Activated naive CD8-positive, alpha-beta T cell treated with anti-CD3 and anti-CD28 coated beads, Interleukin-2, amount 50 U/mL, for 16 hours (primary cell): Measurements from ENCODE around the gene ATP8B4.

Source experiments
- DNase-seq: peaks from one replicate; pipeline ENCODE4 v3.0.0-alpha.2; 2020; ENCODE audit warnings: low read depth, low spot score

The ATP8B4 gene

GRCh38 chr15:50061503-50061902, 57.5 kb downstream of the ATP8B4 start:
- no peak for DNase-seq

- DNase-seq: no peak
These were observed 59.1 kb downstream of the ATP8B4 start for GRCh38 chr15:50059883-50060282.

- no peak for DNase-seq
These were observed 59.7 kb downstream of the ATP8B4 start for GRCh38 chr15:50059203-50059772.

GRCh38 chr15:50057905-50058639, 61.0 kb downstream of the ATP8B4 start:
- no peak for DNase-seq

GRCh38 chr15:50057196-50057595, 61.8 kb downstream of the ATP8B4 start:
- DNase-seq: no peak

- no peak for DNase-seq
These were observed 63.3 kb downstream of the ATP8B4 start for GRCh38 chr15:50055750-50056157.

GRCh38 chr15:50055332-50055731, 63.7 kb downstream of the ATP8B4 start:
- no peak for DNase-seq

- no peak for DNase-seq
These were observed 65.8 kb downstream of the ATP8B4 start for GRCh38 chr15:50053055-50053856.

GRCh38 chr15:50051811-50052419, 67.1 kb downstream of the ATP8B4 start:
- DNase-seq: no peak

GRCh38 chr15:50050986-50051743, 67.9 kb downstream of the ATP8B4 start:
- DNase-seq: no peak

GRCh38 chr15:50049871-50050270, 69.2 kb downstream of the ATP8B4 start:
- no peak for DNase-seq

GRCh38 chr15:50046867-50047266, 72.2 kb downstream of the ATP8B4 start:
- no peak for DNase-seq

GRCh38 chr15:50046159-50046558, 72.9 kb downstream of the ATP8B4 start:
- DNase-seq: no peak

GRCh38 chr15:50044904-50045303, 74.1 kb downstream of the ATP8B4 start:
- no peak for DNase-seq

- DNase-seq: no peak
These were observed 74.6 kb downstream of the ATP8B4 start for GRCh38 chr15:50044406-50044805.

- DNase-seq: no peak
These were observed 76.3 kb downstream of the ATP8B4 start for GRCh38 chr15:50042775-50043174.

- DNase-seq: no peak
These were observed 88.6 kb downstream of the ATP8B4 start for GRCh38 chr15:50030456-50030855.

- DNase-seq: no peak
These were observed 90.7 kb downstream of the ATP8B4 start for GRCh38 chr15:50028326-50028725.

GRCh38 chr15:50024281-50024680, 94.8 kb downstream of the ATP8B4 start:
- no peak for DNase-seq

GRCh38 chr15:50018491-50018890, 100.5 kb downstream of the ATP8B4 start:
- no peak for DNase-seq

GRCh38 chr15:50017522-50017921, 101.5 kb downstream of the ATP8B4 start:
- no peak for DNase-seq

GRCh38 chr15:50016951-50017350, 102.1 kb downstream of the ATP8B4 start:
- DNase-seq: no peak
